BJ (cell line): ENCODE data around the gene ZNF30. TPM values are rescaled to one million over a fixed set of nuclear protein-coding genes. Genes with fewer than 3 reads are reported as not detected.

Source experiments
- CTCF ChIA-PET: fragments of 350-600 bp; formaldehyde crosslinking; extraction: SDS; loops from one replicate; lab custom pipeline; 2021; ENCODE audit warnings: antibody characterized with exemption, inconsistent platforms; lab: Yijun Ruan, JAX
- POLR2A ChIA-PET: fragments of 300-600 bp; sonication (Branson Sonifier 250); formaldehyde crosslinking; extraction: SDS; loops from one replicate; lab custom pipeline; 2021; ENCODE audit warnings: antibody characterized with exemption; lab: Charles Lee
- DNase-seq: peaks from one replicate; pipeline ENCODE4 v3.0.0-alpha.2; 2011; ENCODE audit warnings: low read depth
- H3K27me3 ChIP-seq: 2 replicates; pipeline ENCODE4 v1.6.0; 2011; ENCODE audit warnings: low read length; ENCODE audit not compliant: control insufficient read depth, insufficient read depth
- H3K36me3 ChIP-seq: 2 replicates; pipeline ENCODE4 v1.5.1; 2011; ENCODE audit warnings: low read length; ENCODE audit not compliant: control insufficient read depth, insufficient read depth
- H3K4me3 ChIP-seq: 2 replicates; pipeline ENCODE4 v1.5.1; 2011; ENCODE audit warnings: low read depth, mild to moderate bottlenecking, control low read depth, low read length
- CTCF ChIP-seq: IDR thresholded peaks from 2 replicates; pipeline ENCODE4 v1.5.1; 2011; ENCODE audit warnings: low read depth, mild to moderate bottlenecking, control low read depth, inconsistent platforms, low read length, moderate library complexity; ENCODE audit not compliant: insufficient read depth
- polyA plus RNA-seq: library from polyadenylated mRNA; depleted of rRNA; stranded (reverse); fragments of >200 nt; gene quantifications from 2 replicates; pipeline ENCODE4 v1.2.3, GENCODE V29; 2011

The ZNF30 gene
- polyA plus RNA-seq, 1 experiment: 1.1 TPM

GRCh38 chr19:34983786-34984185 is 57.1 kb downstream of the ZNF30 start:
- no peak for TF ChIP-seq CTCF
- DNase-seq: no peak
- Histone ChIP-seq H3K4me3 (no peak overlapping the region), H3K36me3 (no peaks in the 10 kb centered on the region), H3K27me3 (no peaks in the 10 kb centered on the region)
- ChIA-PET CTCF (interaction anchor here (1.0 kb wide), 1 partner anchor 61 kb away, joined by 3 read pairs; no protein-coding TSS in a partner anchor), POLR2A (no interaction called here)

- Histone ChIP-seq H3K27me3 (no peaks in the 10 kb centered on the region), H3K4me3 (no peak overlapping the region), H3K36me3 (no peaks in the 10 kb centered on the region)
- TF ChIP-seq CTCF: no peak
- DNase-seq: no peak
- ChIA-PET POLR2A (no interaction called here), CTCF (interaction anchor here (1.0 kb wide), 1 partner anchor 60 kb away, joined by 3 read pairs; no protein-coding TSS in a partner anchor)
These were observed 57.6 kb downstream of the ZNF30 start for GRCh38 chr19:34984287-34984686.

- POLR2A ChIA-PET: no interaction called here
- no peak for DNase-seq
- CTCF ChIA-PET: interaction anchor here (0.8 to 1.5 kb wide), 5 partner anchors 10 to 82 kb away, joined by 3 to 4 read pairs (median 3); no protein-coding TSS in a partner anchor
These were observed 58.7 kb downstream of the ZNF30 start for GRCh38 chr19:34985249-34986022.

GRCh38 chr19:34988119-34988518 is 61.4 kb downstream of the ZNF30 start:
- DNase-seq: no peak
- H3K4me3 ChIP-seq: no peak overlapping the region
- no peaks in the 10 kb centered on the region for H3K36me3 ChIP-seq
- CTCF ChIA-PET: no interaction called here
- POLR2A ChIA-PET: no interaction called here
- no peak for TF ChIP-seq CTCF
- no peaks in the 10 kb centered on the region for H3K27me3 ChIP-seq

More at GRCh38 chr19:34985249-34986022, 58.7 kb downstream of the ZNF30 start:
- no peaks in the 10 kb centered on the region for H3K27me3 ChIP-seq
- TF ChIP-seq CTCF: no peak
- H3K36me3 ChIP-seq: no peaks in the 10 kb centered on the region
- H3K4me3 ChIP-seq: no peak overlapping the region

GRCh38 chr19:34989298-34989697 is 62.6 kb downstream of the ZNF30 start:
- ChIA-PET CTCF (interaction anchor here (0.6 to 1.6 kb wide), 3 partner anchors 10 to 54 kb away, joined by 3 to 4 read pairs (median 4); no protein-coding TSS in a partner anchor), POLR2A (no interaction called here)
- Histone ChIP-seq H3K27me3 (no peaks in the 10 kb centered on the region), H3K4me3 (no peak overlapping the region), H3K36me3 (no peaks in the 10 kb centered on the region)
- no peak for TF ChIP-seq CTCF
- DNase-seq: no peak
